Superior temporal gyrus (tissue), 1 donor: ENCODE results near the gene MUL1.
"Not testable (repeated sequence)": the region's sequence is repeated elsewhere in the genome, so short reads cannot be mapped to it uniquely, and the experiment has no call there.

Experiments used
- DNase-seq: peaks from one replicate; pipeline ENCODE4 v3.0.0-alpha.2; 2016; ENCODE audit errors: extremely low spot score

MUL1 gene

GRCh38 chr1:20507564-20508410, at the start of gene MUL1:
Gene MUL1, minus strand, starts transcription at chr1:20508151. Its CDS starts 127 bp downstream, at chr1:20508024.
- DNase-seq = peak; percentile 96

GRCh38 chr1:20555758-20556120, 47.8 kb upstream of the MUL1 start:
- no peak for DNase-seq

- peak; percentile 44 for DNase-seq
Measured at GRCh38 chr1:20555025-20555757, 47.2 kb upstream of the MUL1 start.

GRCh38 chr1:20552728-20553445, 44.9 kb upstream of the MUL1 start:
- no peak for DNase-seq

GRCh38 chr1:20551945-20552727, 44.2 kb upstream of the MUL1 start, which contains the start of gene FAM43B:
Gene FAM43B, plus strand, starts transcription at chr1:20552573. Its CDS starts 401 bp downstream, at chr1:20552974.
- peak; percentile 22 for DNase-seq

GRCh38 chr1:20551161-20551560, 43.2 kb upstream of the MUL1 start:
- no peak for DNase-seq

- DNase-seq = no peak
Measured at GRCh38 chr1:20546637-20547036, 38.7 kb upstream of the MUL1 start.

GRCh38 chr1:20540281-20540680, 32.3 kb upstream of the MUL1 start:
- DNase-seq = no peak

- no peak for DNase-seq
Measured at GRCh38 chr1:20538760-20539551, 31.0 kb upstream of the MUL1 start.

GRCh38 chr1:20538227-20538626, 30.3 kb upstream of the MUL1 start:
- DNase-seq = no peak

GRCh38 chr1:20534659-20535417, 26.9 kb upstream of the MUL1 start:
- DNase-seq = no peak

GRCh38 chr1:20533635-20534034, 25.7 kb upstream of the MUL1 start:
- DNase-seq = no peak

GRCh38 chr1:20530901-20531300, 22.9 kb upstream of the MUL1 start:
- peak; percentile 50 for DNase-seq

- DNase-seq = peak; percentile 15
Measured at GRCh38 chr1:20530306-20530705, 22.4 kb upstream of the MUL1 start.

- DNase-seq = no peak
Measured at GRCh38 chr1:20528221-20528620, 20.3 kb upstream of the MUL1 start.

- no peak for DNase-seq
Measured at GRCh38 chr1:20526267-20526666, 18.3 kb upstream of the MUL1 start.

GRCh38 chr1:20521960-20522861, 14.3 kb upstream of the MUL1 start:
- DNase-seq = peak; percentile 93

- not testable (repeated sequence) for DNase-seq
Measured at GRCh38 chr1:20519609-20520262, 11.8 kb upstream of the MUL1 start.
